Hepatocyte (in vitro differentiated cells): Measurements from ENCODE around the gene AGAP3. TPM values are rescaled to one million over a fixed set of nuclear protein-coding genes. Genes with fewer than 3 reads are reported as not detected.

Experiments used
- DNase-seq: peaks from one replicate; pipeline ENCODE4 v3.0.0-alpha.2; 2016; ENCODE audit warnings: low spot score
- H2AFZ ChIP-seq: fragments of 200-600 bp; sonication (generic); 2 replicates; pipeline ENCODE4 v1.6.0; 2016; ENCODE audit warnings: antibody characterized with exemption, mild to moderate bottlenecking
- H3K27ac ChIP-seq: fragments of 200-600 bp; sonication (generic); 2 replicates; pipeline ENCODE4 v1.5.1; 2016; ENCODE audit warnings: mild to moderate bottlenecking
- H3K27me3 ChIP-seq: fragments of 200-600 bp; sonication (generic); 2 replicates; pipeline ENCODE4 v1.6.1; 2016
- H3K36me3 ChIP-seq: fragments of 200-600 bp; sonication (generic); replicated peaks from 2 replicates; pipeline ENCODE4 v1.5.1; 2016; ENCODE audit warnings: low read depth; ENCODE audit not compliant: insufficient read depth
- H3K4me1 ChIP-seq: fragments of 200-600 bp; sonication (generic); 2 replicates; pipeline ENCODE4 v1.5.1; 2016; ENCODE audit warnings: mild to moderate bottlenecking, moderate library complexity; ENCODE audit not compliant: insufficient read depth
- H3K4me2 ChIP-seq: fragments of 200-600 bp; sonication (generic); 2 replicates; pipeline ENCODE4 v1.6.0; 2016
- H3K4me3 ChIP-seq: fragments of 200-600 bp; sonication (generic); 2 replicates; pipeline ENCODE4 v1.5.1; 2016; ENCODE audit warnings: mild to moderate bottlenecking
- H3K79me2 ChIP-seq: fragments of 200-600 bp; sonication (generic); 2 replicates; pipeline ENCODE4 v1.6.0; 2017; ENCODE audit warnings: mild to moderate bottlenecking
- H3K9me2 ChIP-seq: fragments of 200-600 bp; sonication (generic); replicated peaks from 2 replicates; pipeline ENCODE4 v1.6.0; 2017; ENCODE audit warnings: mild to moderate bottlenecking; ENCODE audit not compliant: insufficient read depth
- H3K9me3 ChIP-seq: fragments of 200-600 bp; sonication (generic); 2 replicates; pipeline ENCODE4 v1.5.1; 2016; ENCODE audit warnings: low read depth, mild to moderate bottlenecking
- H4K20me1 ChIP-seq: fragments of 200-600 bp; sonication (generic); 2 replicates; pipeline ENCODE4 v1.6.0; 2016; ENCODE audit warnings: mild to moderate bottlenecking; ENCODE audit not compliant: insufficient read depth, poor library complexity, severe bottlenecking
- EZH2 ChIP-seq: fragments of 200-600 bp; sonication (generic); IDR thresholded peaks from 2 replicates; pipeline ENCODE4 v1.6.1; 2016; ENCODE audit warnings: antibody characterized with exemption, mild to moderate bottlenecking, borderline replicate concordance
- EZH2phosphoT487 ChIP-seq: fragments of 200-600 bp; sonication (generic); IDR thresholded peaks from one replicate; pipeline ENCODE4 v1.6.1; 2018; ENCODE audit warnings: antibody characterized with exemption, mild to moderate bottlenecking, low read depth, moderate library complexity; ENCODE audit not compliant: unreplicated experiment, severe bottlenecking
- WGBS: methylation state at CpG from one replicate; pipeline ENCODE4 v1.1.6; 2016; ENCODE audit warnings: low lambda C conversion rate; ENCODE audit errors: missing lambda C conversion rate; 5-methylcytosine and 5-hydroxymethylcytosine counted together
- polyA plus RNA-seq: library from polyadenylated mRNA; unstranded; fragments of >200 nt; fragmentation: Nextera tagmentation; extraction: Ambion mirVana; gene quantifications from 2 replicates; pipeline ENCODE4 v1.2.1, GENCODE V29; 2016
- total RNA-seq: library from RNA; depleted of rRNA; stranded (reverse); fragments of >200 nt; gene quantifications from 2 replicates; pipeline ENCODE4 v1.2.3, GENCODE V29; 2014
- TF ChIP-seq, protein P1 (sequence below): fragments of 200-600 bp; sonication (generic); IDR thresholded peaks from 2 replicates; pipeline ENCODE4 v1.5.1; 2016; ENCODE audit warnings: antibody characterized with exemption, mild to moderate bottlenecking; ENCODE audit not compliant: poor library complexity

Gene AGAP3
- total and polyA plus RNA-seq, 2 experiments from 2014 or later, result 44.0 to 56.7 TPM

DNA sequence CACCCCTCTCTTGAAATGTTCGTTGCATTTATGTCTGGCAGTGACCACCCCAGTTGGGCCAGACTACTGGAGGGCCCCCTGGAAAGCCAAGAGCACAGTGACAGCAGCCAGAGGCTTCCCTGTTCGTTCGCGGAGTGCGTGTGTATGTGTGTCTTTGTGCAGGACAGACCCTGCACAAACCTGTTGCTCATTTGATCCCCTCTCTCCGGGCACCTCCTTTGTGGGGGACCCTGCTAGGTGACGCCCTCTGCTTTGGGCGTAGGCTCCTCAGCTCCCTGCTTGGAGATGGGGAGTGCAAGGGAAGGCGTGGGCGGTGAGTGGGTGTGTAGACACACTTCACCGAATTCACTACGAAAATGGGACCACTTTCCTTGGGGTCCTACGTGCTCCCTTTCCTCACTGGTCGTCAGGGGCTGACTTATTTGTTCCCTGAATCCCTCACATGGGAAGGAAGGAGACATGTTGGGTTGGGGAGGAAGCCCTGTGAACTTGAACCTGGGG is 38.7 kb downstream of the AGAP3 start:
- peak overlapping the region; percentile 96 for H3K4me2 ChIP-seq
- H2AFZ ChIP-seq, result no peak overlapping the region
- H3K27ac ChIP-seq, result no peak overlapping the region
- peaks cover 6% of the 10 kb centered on the region for H3K4me1 ChIP-seq
- no peaks in the 10 kb centered on the region for H3K36me3 ChIP-seq
- no peaks in the 10 kb centered on the region for H3K9me2 ChIP-seq
- no peaks in the 10 kb centered on the region for H3K79me2 ChIP-seq
- no peak overlapping the region for H3K4me3 ChIP-seq
- peaks cover 33% of the 10 kb centered on the region for H4K20me1 ChIP-seq
- DNase-seq, result no peak
- H3K9me3 ChIP-seq, result no peaks in the 10 kb centered on the region
- WGBS, result 90% methylated on average over 14 of the region's 14 CpGs
- no peaks in the 10 kb centered on the region for H3K27me3 ChIP-seq
- no peak for TF ChIP-seq EZH2phosphoT487
- TF ChIP-seq EZH2, result no peak
- TF ChIP-seq, protein P1, sequence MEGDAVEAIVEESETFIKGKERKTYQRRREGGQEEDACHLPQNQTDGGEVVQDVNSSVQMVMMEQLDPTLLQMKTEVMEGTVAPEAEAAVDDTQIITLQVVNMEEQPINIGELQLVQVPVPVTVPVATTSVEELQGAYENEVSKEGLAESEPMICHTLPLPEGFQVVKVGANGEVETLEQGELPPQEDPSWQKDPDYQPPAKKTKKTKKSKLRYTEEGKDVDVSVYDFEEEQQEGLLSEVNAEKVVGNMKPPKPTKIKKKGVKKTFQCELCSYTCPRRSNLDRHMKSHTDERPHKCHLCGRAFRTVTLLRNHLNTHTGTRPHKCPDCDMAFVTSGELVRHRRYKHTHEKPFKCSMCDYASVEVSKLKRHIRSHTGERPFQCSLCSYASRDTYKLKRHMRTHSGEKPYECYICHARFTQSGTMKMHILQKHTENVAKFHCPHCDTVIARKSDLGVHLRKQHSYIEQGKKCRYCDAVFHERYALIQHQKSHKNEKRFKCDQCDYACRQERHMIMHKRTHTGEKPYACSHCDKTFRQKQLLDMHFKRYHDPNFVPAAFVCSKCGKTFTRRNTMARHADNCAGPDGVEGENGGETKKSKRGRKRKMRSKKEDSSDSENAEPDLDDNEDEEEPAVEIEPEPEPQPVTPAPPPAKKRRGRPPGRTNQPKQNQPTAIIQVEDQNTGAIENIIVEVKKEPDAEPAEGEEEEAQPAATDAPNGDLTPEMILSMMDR, result no peak

DNA sequence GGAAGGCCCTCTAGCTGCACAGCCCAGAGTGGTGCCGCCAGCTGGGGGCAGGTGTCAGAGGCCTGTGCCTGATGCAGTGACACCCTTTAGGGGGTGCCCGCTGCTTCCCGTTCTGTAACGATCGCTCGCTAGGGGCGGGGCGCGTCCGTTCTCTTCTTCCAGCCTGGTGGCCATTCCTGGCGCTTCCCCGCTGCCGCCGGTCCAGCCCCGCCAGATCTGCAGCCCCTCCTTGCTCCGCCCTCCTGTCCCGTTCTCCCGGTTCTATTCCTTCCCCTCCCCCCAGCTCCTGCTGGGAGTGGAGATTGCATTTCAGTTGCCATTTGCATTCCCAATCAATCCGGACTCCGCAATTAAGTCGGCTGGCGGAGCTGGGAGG is 39.2 kb downstream of the AGAP3 start:
- peaks cover 6% of the 10 kb centered on the region for H3K4me1 ChIP-seq
- H3K4me2 ChIP-seq, result peak overlapping the region; percentile 96
- H4K20me1 ChIP-seq, result peaks cover 33% of the 10 kb centered on the region
- TF ChIP-seq EZH2phosphoT487, result no peak
- TF ChIP-seq, protein P1, result no peak
- no peak for TF ChIP-seq EZH2
- no peaks in the 10 kb centered on the region for H3K36me3 ChIP-seq
- no peaks in the 10 kb centered on the region for H3K79me2 ChIP-seq
- H3K27ac ChIP-seq, result no peak overlapping the region
- H2AFZ ChIP-seq, result no peak overlapping the region
- no peaks in the 10 kb centered on the region for H3K27me3 ChIP-seq
- 24% methylated on average over 19 of the region's 22 CpGs for WGBS
- no peak overlapping the region for H3K4me3 ChIP-seq
- peak; percentile 50 for DNase-seq
- no peaks in the 10 kb centered on the region for H3K9me2 ChIP-seq
- H3K9me3 ChIP-seq, result no peaks in the 10 kb centered on the region

DNA sequence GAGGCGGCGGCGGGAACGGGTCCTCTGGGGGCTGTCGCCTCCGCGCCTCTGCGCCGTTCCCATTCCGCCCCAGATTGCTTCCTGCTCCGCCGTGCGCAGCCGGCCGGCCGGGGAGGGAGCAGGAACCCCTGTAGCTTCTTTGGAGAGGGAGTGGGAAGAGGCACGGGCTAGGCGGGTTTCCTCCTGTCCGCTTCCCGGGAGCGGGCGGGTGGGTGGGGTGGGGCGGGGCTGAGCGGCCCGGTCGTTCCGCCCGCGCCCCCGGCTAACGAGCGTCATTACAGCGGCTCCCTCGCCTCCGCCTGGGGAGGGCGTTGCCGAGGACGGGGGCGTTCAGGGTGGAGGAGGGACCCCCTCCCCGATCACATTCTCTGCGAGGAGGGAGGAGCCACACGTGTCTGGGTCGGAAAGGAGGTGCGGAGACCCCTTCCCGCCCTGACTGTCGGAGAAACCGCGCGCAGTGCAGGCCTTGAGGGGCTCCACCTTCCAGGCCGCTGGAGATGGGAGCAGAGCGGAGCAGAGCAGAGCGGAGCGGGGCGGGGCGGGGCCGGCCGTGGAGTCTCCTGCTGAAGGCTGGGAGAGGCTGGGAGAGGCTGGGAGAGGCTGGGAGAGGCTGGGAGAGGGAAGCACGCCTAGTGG is 39.7 kb downstream of the AGAP3 start:
- Histone ChIP-seq H4K20me1 (peaks cover 33% of the 10 kb centered on the region), H3K9me2 (no peaks in the 10 kb centered on the region), H3K4me2 (peak overlapping the region; percentile 96), H3K9me3 (no peaks in the 10 kb centered on the region), H3K36me3 (no peaks in the 10 kb centered on the region), H3K4me1 (peaks cover 6% of the 10 kb centered on the region), H3K27ac (no peak overlapping the region), H2AFZ (no peak overlapping the region), H3K27me3 (no peaks in the 10 kb centered on the region), H3K4me3 (no peak overlapping the region), H3K79me2 (no peaks in the 10 kb centered on the region)
- 19% methylated on average over 21 of the region's 58 CpGs for WGBS
- peak; percentile 50 for DNase-seq
- no peak for TF ChIP-seq EZH2phosphoT487
- TF ChIP-seq, protein P1, result no peak
- TF ChIP-seq EZH2, result no peak
